T-helper 1 cell treated with Interleukin-12 subunit alpha and Interleukin-12 subunit beta and Interleukin-4 antibody, amounts not matched to agents 30 ng/mL and 1 ng/mL, for 36 hours (primary cell): ENCODE data around the gene FRMPD1. TPM values are rescaled to one million over a fixed set of nuclear protein-coding genes. Genes with fewer than 3 reads are reported as not detected.

ENCODE experiments used
- intact Hi-C: fragments of 100-400 bp; cut with micrococcal nuclease; formaldehyde crosslinking; loops from one replicate; pipeline ENCODE4 v1.15.1; 2024
- total RNA-seq: library from RNA; stranded (reverse); gene quantifications from 2 replicates; pipeline ENCODE4 v1.2.3, GENCODE V29; 2022

The FRMPD1 gene
- total RNA-seq, 1 donor from 2014 or later: not detected

DNA sequence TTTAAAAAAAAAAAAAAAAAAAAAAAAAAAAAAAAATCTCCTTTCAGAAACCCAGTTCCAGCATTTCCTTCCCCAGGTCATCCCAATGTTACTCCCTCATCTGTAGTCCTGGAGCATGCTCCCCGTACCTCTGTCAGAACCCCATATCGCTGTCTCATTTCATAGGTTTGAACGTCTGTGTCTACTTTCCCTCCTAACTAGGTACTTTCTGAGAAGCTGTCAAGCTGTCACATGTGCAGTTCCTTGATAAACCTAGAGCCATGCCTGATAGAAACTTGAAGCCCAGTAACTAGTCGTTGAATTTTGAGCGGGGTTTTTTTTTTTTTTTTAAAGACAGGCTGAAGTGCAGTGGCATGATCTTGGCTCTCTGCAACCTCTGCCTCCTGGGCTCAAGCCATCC, 118.6 kb downstream of the FRMPD1 start:
- intact Hi-C loops: no loop called here

DNA sequence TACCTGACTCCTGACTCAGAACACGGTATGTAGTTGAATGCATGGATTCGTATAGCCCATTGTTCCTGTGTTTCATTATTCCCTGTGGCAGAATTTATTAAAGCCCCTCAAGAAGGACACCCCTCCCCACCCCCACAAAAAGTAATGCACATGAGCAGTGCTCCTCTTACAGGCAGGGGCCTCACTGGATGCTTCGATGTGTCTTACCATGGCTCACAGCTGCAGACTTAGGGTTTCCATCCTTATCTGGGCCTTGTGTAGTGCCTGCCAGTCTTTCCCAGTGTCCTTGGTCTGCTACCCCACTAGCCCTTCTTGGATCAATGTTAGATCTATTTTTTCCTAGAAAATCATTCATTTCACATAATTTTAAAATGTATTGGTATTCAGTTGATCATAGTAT, 119.2 kb downstream of the FRMPD1 start:
- intact Hi-C loops: no loop called here

DNA sequence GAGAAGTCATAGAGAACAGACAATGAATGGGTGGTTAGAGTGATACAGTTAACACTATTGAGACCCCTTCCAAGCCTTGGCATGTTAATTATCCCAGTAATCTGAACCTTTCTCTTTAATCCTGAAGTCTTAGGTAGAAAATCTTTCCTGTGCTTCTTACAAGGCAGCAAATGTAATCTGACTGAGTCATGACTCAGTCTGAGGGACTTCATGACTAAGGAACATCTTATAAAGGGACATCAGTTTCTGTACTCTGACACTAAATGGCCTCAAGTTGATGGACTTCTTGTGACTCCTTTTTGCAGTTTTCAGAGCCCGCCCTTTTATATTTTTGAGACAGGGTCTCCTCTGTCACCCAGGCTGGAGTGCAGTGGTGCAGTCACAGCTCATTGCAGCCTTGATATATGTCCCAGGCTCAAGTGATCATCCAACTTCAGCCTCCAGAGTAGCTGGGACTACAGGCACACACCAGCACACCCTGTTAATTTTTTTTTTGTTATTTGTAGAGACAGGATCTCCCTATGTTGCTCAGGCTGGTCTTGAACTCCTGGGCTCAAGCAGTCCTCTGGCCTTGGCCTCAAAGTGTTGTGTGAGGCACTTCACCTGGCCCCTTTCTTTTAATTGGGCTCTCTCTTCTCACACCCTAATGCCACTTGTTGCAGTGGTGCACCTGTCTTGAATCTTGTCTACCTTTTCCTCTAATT, 124.6 kb downstream of the FRMPD1 start:
- intact Hi-C loops: no loop called here

DNA sequence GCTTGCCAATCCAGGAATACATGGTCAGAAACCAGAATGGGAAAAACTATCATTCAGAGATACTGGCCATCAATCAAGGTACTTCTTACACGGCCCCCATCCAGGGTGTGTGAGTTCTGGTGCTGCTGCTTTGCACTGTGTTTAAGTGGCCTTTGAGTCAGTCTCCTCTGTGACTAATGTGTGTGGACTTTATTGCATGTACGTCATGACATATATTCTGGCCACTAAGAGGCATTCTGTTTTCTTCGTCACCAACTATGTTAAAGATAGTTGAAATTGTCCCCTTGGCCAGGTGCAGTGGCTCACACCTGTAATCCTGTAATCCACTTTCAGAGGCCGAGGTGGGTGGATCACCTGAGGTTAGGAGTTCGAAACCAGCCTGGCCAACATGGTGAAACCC, 125.6 kb downstream of the FRMPD1 start:
- intact Hi-C loops: no loop called here

DNA sequence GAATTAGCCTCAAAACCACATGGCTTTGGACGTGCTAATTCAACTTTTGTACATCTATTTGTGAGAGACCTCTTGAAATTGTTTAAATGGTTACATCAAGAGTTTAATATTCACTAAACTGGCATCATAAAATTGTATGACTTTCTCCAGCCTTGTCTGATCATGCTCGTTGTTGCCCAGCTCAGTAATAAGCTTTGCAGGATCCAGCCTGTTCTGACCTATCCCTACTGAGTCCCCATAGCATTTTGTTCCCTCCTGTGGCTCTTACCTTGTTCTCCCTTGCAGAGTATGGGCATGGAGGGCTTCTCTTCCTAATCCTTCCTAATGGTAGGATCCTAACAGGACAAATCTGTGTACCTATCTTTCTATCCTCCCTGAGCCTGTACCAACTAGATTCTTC, 127.8 kb downstream of the FRMPD1 start:
- intact Hi-C loops: no loop called here

DNA sequence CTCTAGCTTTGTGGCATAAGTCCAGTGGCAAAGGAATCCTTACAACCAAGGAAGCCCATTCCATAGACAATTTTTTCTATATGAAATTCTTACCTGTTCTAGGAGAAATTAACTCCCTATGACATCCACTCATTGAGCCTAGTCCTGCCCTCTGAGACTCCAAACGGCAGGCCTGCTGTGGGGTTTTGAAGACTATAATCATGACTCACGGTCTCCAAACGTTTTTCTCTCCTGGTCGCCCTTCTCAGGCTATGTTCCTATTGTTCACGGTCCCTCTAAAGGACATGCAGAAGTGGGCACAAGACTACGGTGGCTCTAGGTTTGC, 133.5 kb downstream of the FRMPD1 start:
- intact Hi-C loops: loop anchor here (1.0 to 10.0 kb wide), 2 partner anchors 285 to 1209 kb away; partner anchors contain the start of genes MELK and SHB

DNA sequence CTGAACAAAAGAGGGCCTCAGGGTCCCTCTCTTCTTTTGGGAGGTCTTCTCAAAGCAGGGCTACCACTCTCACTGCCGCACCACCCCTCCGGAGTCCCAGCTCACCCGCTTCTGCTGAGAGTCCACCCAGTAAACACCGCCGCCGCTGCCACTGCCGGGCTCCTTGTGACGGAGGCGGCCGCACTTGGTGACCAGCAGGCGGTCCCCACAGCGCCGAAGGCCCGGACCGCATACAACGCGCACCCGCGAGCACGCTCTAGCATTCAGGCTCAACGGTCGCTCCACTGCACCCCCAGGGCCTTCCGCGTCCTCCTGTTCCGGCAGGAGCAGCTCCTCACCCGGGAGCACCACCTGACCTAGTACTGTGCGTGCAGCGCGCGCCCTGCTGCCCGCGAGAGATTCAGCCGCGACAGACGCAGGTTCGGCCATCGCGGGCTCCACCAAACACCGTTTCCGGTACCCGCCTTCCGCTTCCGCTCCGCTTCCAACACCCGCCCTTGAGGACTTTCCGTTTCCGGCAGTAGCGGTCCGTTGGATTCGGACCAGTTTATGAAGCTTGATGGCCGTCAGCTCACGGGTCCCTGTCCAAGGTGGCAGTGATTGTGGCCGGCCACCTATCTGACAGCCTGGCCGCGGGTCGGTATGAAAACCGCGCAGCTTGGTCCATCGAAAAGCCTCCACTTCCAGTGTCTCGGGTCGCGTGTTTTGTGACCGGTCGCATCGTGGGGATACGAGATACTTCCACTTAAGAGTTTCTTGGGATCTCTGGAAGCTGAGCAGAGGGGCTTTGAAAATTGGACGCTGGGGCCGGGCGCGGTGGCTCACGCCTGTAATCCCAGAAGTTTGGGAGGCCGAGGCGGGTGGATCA, 134.1 kb downstream of the FRMPD1 start, which contains the start of gene EXOSC3:
EXOSC3 (minus strand) TSS at position 449 of the 868 bp plus-strand sequence; CDS start at position 429, 20 bp downstream.
- intact Hi-C loops: loop anchor here (1.0 to 10.0 kb wide), 8 partner anchors 15 to 1210 kb away; partner anchors contain the start of genes DCAF10, MELK, POLR1E and SHB

DNA sequence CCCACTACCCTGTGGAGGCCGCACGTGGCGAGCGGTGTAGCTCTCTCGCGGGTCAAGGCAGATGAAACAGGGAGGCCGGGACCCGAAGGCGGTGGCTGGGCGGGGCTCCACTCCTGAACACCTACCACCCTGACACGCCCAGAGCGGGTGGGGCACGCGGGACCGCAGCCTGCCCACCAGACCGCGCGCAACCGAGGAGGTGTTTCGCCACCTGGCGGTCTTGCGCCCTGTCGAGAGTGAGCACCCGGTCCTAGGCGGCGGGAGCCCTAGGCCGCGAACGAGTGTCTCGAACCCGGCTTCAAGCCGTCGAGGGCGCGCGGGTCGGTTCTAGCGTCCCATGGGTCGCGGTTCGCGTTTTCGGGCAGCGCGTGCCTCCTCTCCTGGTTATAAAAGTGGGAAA, 136.3 kb downstream of the FRMPD1 start:
- intact Hi-C loops: loop anchor here (10.0 kb wide), 1 partner anchor 1212 kb away; the partner anchor contains the start of gene MELK

DNA sequence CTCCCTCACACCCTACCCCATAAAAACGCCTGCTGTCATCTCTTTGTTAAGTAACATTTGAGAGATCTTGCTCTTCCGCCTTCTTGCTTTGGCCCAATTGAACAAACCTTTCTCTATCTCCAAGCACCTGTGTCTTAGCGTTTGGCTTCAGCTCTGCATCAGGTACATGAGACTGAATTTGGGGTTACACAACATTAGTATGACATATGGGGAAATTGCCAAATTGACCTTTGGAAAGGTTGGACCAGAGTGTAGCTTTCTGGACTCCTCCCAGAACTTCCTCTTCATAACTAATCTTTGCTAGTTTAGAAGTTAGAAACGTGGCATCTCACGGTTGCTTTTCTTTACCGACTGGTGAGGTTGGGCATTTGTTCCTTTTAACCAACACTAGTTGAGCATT, 137.6 kb downstream of the FRMPD1 start:
- intact Hi-C loops: loop anchor here (10.0 kb wide), 1 partner anchor 1214 kb away; the partner anchor contains the start of gene MELK

DNA sequence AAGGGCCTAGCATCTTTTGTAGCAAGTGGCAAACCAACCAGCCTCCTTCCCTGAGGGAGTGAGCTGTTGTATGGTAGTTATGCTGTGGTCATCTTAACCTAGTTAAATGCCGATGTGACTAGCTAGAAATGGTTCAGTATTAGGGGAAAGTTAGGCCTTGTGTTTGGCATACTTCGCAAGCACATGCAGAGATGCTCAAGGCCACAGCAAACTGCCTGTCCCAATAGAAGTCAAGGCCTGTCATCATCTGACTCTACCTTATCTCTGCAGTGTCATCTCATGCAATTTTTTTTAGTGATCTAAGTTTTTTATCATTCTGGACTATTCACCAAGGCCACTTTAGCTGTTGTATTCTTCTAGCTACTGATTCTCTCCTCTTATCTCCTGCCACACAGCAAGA, 139.3 kb downstream of the FRMPD1 start:
- intact Hi-C loops: no loop called here

DNA sequence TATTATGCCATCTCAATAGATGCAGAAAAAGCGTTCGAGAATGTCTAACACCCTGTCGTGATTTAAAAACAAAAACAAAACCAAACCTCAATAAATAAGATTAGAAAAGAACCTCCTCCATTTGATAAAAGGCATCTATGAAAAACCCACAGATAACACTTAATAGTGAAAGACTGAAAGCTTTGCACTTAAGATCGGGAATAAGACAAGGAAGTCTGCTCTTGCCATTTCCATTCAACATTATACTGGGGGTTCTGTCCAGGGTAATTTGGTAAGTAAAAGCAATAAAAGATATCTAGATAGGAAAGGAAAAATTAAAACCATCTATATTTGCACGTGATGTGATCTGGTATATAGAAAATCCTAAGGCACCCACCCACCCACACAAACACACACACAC, 141.4 kb downstream of the FRMPD1 start:
- intact Hi-C loops: no loop called here

DNA sequence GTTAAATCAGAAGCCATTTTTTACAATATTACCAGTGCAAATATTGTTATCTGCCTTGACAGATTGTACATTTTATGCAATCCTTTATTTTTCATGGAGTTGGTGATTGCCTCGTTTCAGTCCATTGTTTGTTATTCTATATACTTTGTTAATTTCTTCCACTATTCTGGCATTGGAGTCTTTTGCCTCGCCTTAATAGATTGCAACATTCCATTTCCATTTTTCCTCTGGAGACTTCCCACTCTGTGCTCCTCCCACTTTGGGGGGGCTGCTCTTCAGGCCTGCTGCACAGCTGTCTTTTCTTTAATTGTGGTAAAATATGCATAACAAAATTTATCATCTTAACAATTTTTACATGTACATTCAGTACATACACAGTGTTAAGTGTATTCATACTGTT, 145.5 kb downstream of the FRMPD1 start:
- intact Hi-C loops: no loop called here

Other genes with a start within 250 kb of the FRMPD1 start
- 49.6 and 53.9 TPM in 2 replicates for gene GRHPR, start 228.3 kb upstream of the FRMPD1 start, total RNA-seq
- 10.5 and 11.5 TPM in 2 replicates for gene ZBTB5, start 185.5 kb upstream of the FRMPD1 start, total RNA-seq
- gene POLR1E, start 165.0 kb upstream of the FRMPD1 start, total RNA-seq: 28.7 and 31.1 TPM in 2 replicates
- gene FBXO10, start 74.6 kb upstream of the FRMPD1 start, total RNA-seq: 3.1 and 5.0 TPM in 2 replicates
- gene TOMM5, start 58.4 kb upstream of the FRMPD1 start, total RNA-seq: 79.7 and 83.9 TPM in 2 replicates
- gene TRMT10B, start 102.9 kb downstream of the FRMPD1 start, total RNA-seq: 14.4 and 14.7 TPM in 2 replicates
- 67.8 and 68.9 TPM in 2 replicates for gene EXOSC3, start 134.1 kb downstream of the FRMPD1 start, total RNA-seq
- 17.7 and 19.9 TPM in 2 replicates for gene DCAF10, start 149.8 kb downstream of the FRMPD1 start, total RNA-seq